Measurements from ENCODE around the gene PLCB1. TPM values are rescaled to one million over a fixed set of nuclear protein-coding genes. Genes with fewer than 3 reads are reported as not detected.
"Not testable (repeated sequence)": the region's sequence is repeated elsewhere in the genome, so short reads cannot be mapped to it uniquely, and the experiment has no call there.

Gene PLCB1
- total and polyA plus RNA-seq, 7 experiments from 2014 or later, result 0.56 to 17.6 (median 2.3) TPM

DNA sequence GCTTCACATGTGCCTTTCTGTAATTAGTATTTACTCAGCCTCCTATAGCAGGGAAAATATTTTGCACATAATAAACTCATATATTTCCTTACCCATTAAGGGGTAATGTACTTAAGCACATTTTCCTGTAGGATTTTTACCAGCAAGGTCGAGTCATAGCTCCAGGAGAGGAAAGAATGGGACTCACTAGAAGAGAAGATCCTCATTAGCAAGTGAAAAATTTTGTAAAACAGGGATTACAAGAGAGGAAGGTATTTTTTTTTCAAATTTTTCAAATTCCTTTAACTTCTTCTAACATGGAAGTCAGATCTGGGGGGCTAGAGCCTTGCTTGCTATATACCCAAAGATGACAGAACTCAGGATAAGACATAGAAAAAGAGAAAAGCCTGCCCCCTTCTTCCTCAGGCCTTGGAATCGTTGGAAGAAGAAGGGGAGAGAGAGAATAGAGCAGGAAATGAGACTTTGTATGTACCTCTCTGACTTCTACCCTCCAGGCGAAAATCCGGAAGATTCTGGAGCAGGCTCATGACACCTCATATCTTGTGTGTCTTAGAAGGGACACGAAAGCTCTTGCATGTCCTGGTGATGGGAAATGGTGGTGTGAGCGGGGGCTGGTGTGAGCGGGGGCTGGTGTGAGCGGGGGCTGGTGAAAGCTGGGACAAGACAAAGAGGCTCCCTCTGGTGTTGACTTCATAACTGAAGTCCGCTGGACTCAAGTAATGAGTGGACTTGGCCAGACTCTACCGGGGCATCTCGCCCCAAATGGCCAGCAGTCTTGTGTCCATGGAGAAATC, 679.9 kb downstream of the PLCB1 start:
- CTCF ChIA-PET, result no interaction called here

DNA sequence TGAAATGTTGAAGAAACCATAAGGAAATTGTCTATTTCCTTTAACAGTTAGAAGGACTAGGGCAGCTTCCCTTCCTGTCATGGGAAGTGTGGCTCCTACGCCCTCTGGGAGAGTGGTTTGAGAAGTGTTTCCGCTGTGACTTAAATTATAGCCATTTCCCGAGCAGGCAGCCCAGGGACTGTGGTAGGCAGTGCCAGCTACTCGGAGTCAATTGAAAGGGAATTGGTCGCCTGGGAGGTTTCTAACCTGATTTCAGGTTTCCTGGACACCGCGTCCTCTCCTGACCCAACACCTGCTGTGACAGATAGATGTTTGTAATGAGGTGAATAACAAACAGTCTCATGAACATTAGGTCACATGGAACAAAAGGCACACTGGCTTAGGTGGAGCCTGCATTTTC, 680.8 kb downstream of the PLCB1 start:
- Histone ChIP-seq H3K4me3 (ENCODE audit: low read length) (no peak overlapping the region), H3K27me3 (ENCODE audit: control insufficient read depth in 2 of 2, insufficient read depth in 2 of 2, low read length in 2 of 2) (no peaks in the 10 kb centered on the region), H3K4me1 (ENCODE audit: control insufficient read depth in 2 of 2, insufficient read depth in 2 of 2, low read length in 2 of 2) (no peaks in the 10 kb centered on the region), H3K9me3 (ENCODE audit: control insufficient read depth in 2 of 3, low read length in 3 of 3) (no peaks in the 10 kb centered on the region), H3K27ac (ENCODE audit: low read depth, low read length) (no peak overlapping the region), H3K36me3 (ENCODE audit: control insufficient read depth in 2 of 3, insufficient read depth in 3 of 3, low read length in 3 of 3) (no peaks in the 10 kb centered on the region)
- H3K36me3 Mint-ChIP-seq, result peaks cover 0 to 3% (median 0%) of the 10 kb centered on the region in 5 donors
- H3K4me1 Mint-ChIP-seq, result no peaks in the 10 kb centered on the region
- no peak overlapping the region for H3K27ac Mint-ChIP-seq
- ChIA-PET CTCF (no interaction called here), POLR2A (no interaction called here)
- ATAC-seq (no peak), DNase-seq (no peak)
- H3K27me3 Mint-ChIP-seq, result peaks cover 0 to 6% (median 0%) of the 10 kb centered on the region in 5 donors
- no peak overlapping the region for H3K4me3 Mint-ChIP-seq
- peaks cover 0 to 6% (median 0%) of the 10 kb centered on the region in 11 donors for H3K9me3 Mint-ChIP-seq
- intact Hi-C loops (cut with micrococcal nuclease), result no loop called here

More for the DNA sequence above, 679.9 kb downstream of the PLCB1 start:
- intact Hi-C loops (cut with micrococcal nuclease), result no loop called here
- POLR2A ChIA-PET, result no interaction called here
- Histone ChIP-seq H3K36me3 (ENCODE audit: control insufficient read depth in 2 of 3, insufficient read depth in 3 of 3, low read length in 3 of 3) (no peaks in the 10 kb centered on the region), H3K4me1 (ENCODE audit: control insufficient read depth in 2 of 2, insufficient read depth in 2 of 2, low read length in 2 of 2) (no peaks in the 10 kb centered on the region), H3K27ac (ENCODE audit: low read depth, low read length) (no peak overlapping the region), H3K4me3 (ENCODE audit: low read length) (no peak overlapping the region), H3K9me3 (ENCODE audit: control insufficient read depth in 2 of 3, low read length in 3 of 3) (no peaks in the 10 kb centered on the region), H3K27me3 (ENCODE audit: control insufficient read depth in 2 of 2, insufficient read depth in 2 of 2, low read length in 2 of 2) (no peaks in the 10 kb centered on the region)
- ATAC-seq (no peak), DNase-seq (no peak)
- no peaks in the 10 kb centered on the region for H3K4me1 Mint-ChIP-seq
- no peak overlapping the region for H3K27ac Mint-ChIP-seq
- peaks cover 0 to 6% (median 0%) of the 10 kb centered on the region in 11 donors for H3K9me3 Mint-ChIP-seq
- peaks cover 0 to 6% (median 0%) of the 10 kb centered on the region in 5 donors for H3K27me3 Mint-ChIP-seq
- H3K36me3 Mint-ChIP-seq, result peaks cover 0 to 3% (median 0%) of the 10 kb centered on the region in 5 donors
- H3K4me3 Mint-ChIP-seq, result no peak overlapping the region

DNA sequence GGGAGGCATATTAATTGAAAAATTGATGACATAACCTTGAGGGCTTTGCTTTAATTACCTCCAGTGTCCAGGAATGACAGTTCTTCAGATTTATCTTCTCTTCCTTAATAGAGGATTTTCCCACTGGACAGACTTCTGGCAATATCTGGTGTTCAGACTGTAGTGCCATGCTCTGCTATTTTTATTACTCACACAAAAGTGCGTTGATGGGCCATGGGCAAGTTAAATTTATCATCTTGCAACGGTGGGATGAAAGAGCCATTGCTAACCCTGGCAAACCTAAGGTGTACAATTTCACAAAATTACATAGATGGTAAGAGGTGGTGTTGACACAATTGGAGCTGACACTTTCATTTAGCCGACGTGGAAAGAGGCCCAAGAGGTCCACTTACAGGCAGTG, 683.1 kb downstream of the PLCB1 start:
- Mint-ChIP-seq H3K9me3 (peaks cover 0 to 6% (median 0%) of the 10 kb centered on the region in 11 donors), H3K4me3 (no peak overlapping the region), H3K36me3 (peaks cover 0 to 3% (median 0%) of the 10 kb centered on the region in 5 donors), H3K4me1 (no peaks in the 10 kb centered on the region), H3K27ac (no peak overlapping the region), H3K27me3 (peaks cover 0 to 6% (median 0%) of the 10 kb centered on the region in 5 donors)
- ATAC-seq (no peak), DNase-seq (no peak)
- H3K27ac ChIP-seq (ENCODE audit: low read depth, low read length), result no peak overlapping the region
- H3K4me3 ChIP-seq (ENCODE audit: low read length), result no peak overlapping the region
- CTCF ChIA-PET, result no interaction called here
- no peaks in the 10 kb centered on the region for H3K4me1 ChIP-seq (ENCODE audit: control insufficient read depth in 2 of 2, insufficient read depth in 2 of 2, low read length in 2 of 2)
- POLR2A ChIA-PET, result no interaction called here
- intact Hi-C loops (cut with micrococcal nuclease), result no loop called here
- no peaks in the 10 kb centered on the region for H3K36me3 ChIP-seq (ENCODE audit: control insufficient read depth in 2 of 3, insufficient read depth in 3 of 3, low read length in 3 of 3)
- H3K27me3 ChIP-seq (ENCODE audit: control insufficient read depth in 2 of 2, insufficient read depth in 2 of 2, low read length in 2 of 2), result no peaks in the 10 kb centered on the region
- no peaks in the 10 kb centered on the region for H3K9me3 ChIP-seq (ENCODE audit: control insufficient read depth in 2 of 3, low read length in 3 of 3)

DNA sequence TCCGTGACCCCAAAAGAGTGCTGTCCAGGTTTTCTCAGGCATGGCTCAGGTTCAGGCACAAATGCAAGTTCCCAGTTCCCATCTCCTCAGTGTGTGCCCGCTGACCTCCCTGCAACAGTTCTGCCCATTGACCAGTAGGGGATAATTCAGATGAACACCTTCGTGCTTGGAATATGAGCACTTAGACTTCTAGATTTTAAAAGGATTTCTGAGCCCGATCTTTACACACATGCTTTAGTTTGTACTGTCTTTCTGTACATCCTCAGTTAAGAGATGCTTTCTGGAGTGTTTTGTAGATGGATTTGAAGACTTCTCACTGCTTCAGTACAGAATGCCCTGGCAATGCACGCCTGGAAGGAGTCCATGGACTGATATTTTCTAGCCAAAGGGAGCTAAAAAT, 697.2 kb downstream of the PLCB1 start:
- Histone ChIP-seq H3K9me3 (ENCODE audit: control insufficient read depth in 2 of 3, low read length in 3 of 3) (no peaks in the 10 kb centered on the region), H3K4me1 (ENCODE audit: control insufficient read depth in 2 of 2, insufficient read depth in 2 of 2, low read length in 2 of 2) (no peaks in the 10 kb centered on the region), H3K27me3 (ENCODE audit: control insufficient read depth in 2 of 2, insufficient read depth in 2 of 2, low read length in 2 of 2) (no peaks in the 10 kb centered on the region), H3K27ac (ENCODE audit: low read depth, low read length) (no peak overlapping the region), H3K4me3 (ENCODE audit: low read length) (no peak overlapping the region), H3K36me3 (ENCODE audit: control insufficient read depth in 2 of 3, insufficient read depth in 3 of 3, low read length in 3 of 3) (no peaks in the 10 kb centered on the region)
- CTCF ChIA-PET, result no interaction called here
- POLR2A ChIA-PET, result no interaction called here
- Mint-ChIP-seq H3K4me3 (no peak overlapping the region), H3K4me1 (no peaks in the 10 kb centered on the region), H3K9me3 (peaks cover 0 to 11% (median 0%) of the 10 kb centered on the region in 11 donors), H3K36me3 (peaks cover 0 to 4% (median 0%) of the 10 kb centered on the region in 5 donors), H3K27me3 (no peaks in the 10 kb centered on the region), H3K27ac (no peak overlapping the region)
- DNase-seq (no peak), ATAC-seq (no peak)
- intact Hi-C loops (cut with micrococcal nuclease), result no loop called here

DNA sequence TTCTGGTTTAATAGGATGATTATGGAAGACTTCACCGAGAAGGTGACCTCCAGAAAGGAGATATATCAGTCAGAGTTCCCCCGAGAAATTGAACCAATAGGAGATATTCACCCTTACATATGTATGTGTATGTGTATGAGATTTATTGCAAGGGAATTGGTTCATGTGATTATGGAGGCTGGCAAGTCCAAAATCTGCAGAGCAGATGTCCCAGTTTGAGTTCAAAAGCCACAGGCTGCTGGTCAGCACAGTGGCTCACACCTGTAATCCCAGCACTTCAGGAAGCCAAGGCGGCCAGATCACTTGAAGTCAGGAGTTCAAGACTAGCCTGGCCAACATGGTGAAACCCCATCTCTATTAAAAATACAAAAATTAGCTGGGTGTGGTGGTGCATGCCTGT, 702.2 kb downstream of the PLCB1 start:
- H3K9me3 Mint-ChIP-seq; ATAC-seq; H3K4me1 Mint-ChIP-seq; CTCF ChIA-PET; H3K36me3 Mint-ChIP-seq; H3K36me3 ChIP-seq (ENCODE audit: control insufficient read depth in 2 of 3, insufficient read depth in 3 of 3, low read length in 3 of 3); DNase-seq; H3K4me1 ChIP-seq (ENCODE audit: control insufficient read depth in 2 of 2, insufficient read depth in 2 of 2, low read length in 2 of 2); H3K27ac ChIP-seq (ENCODE audit: low read depth, low read length); H3K4me3 ChIP-seq (ENCODE audit: low read length); intact Hi-C loops (cut with micrococcal nuclease); POLR2A ChIA-PET; H3K9me3 ChIP-seq (ENCODE audit: control insufficient read depth in 2 of 3, low read length in 3 of 3); H3K27me3 Mint-ChIP-seq; H3K27me3 ChIP-seq (ENCODE audit: control insufficient read depth in 2 of 2, insufficient read depth in 2 of 2, low read length in 2 of 2); H3K4me3 Mint-ChIP-seq; H3K27ac Mint-ChIP-seq: not testable (repeated sequence)

DNA sequence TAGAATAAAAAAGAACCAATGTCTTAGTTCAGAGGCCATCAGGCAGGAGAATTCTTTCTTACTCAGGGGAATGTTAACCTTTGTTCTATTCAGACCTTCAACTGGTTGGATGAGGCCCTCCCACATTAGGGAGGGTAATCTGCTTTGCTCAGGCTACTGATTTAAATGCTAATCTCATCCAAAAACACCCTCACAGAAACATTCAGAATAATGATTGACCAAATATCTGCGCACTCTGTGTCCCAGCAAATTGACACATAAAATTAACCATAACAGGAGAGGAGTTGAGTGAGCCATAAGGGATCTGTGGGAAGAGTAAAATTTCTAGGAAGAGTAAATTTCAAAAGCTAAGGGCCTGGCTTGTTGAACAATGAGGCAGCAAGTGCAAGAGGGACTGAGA, 702.8 kb downstream of the PLCB1 start:
- intact Hi-C loops (cut with micrococcal nuclease), result no loop called here
- DNase-seq (no peak), ATAC-seq (no peak)
- Mint-ChIP-seq H3K27ac (no peak overlapping the region), H3K4me3 (no peak overlapping the region), H3K9me3 (peaks cover 0 to 6% (median 0%) of the 10 kb centered on the region in 11 donors), H3K36me3 (no peaks in the 10 kb centered on the region), H3K27me3 (no peaks in the 10 kb centered on the region), H3K4me1 (peaks cover 0 to 1% (median 0%) of the 10 kb centered on the region in 7 donors)
- H3K36me3 ChIP-seq (ENCODE audit: control insufficient read depth in 2 of 3, insufficient read depth in 3 of 3, low read length in 3 of 3), result no peaks in the 10 kb centered on the region
- H3K9me3 ChIP-seq (ENCODE audit: control insufficient read depth in 2 of 3, low read length in 3 of 3), result no peaks in the 10 kb centered on the region
- ChIA-PET CTCF (no interaction called here), POLR2A (no interaction called here)
- no peaks in the 10 kb centered on the region for H3K4me1 ChIP-seq (ENCODE audit: control insufficient read depth in 2 of 2, insufficient read depth in 2 of 2, low read length in 2 of 2)
- no peak overlapping the region for H3K27ac ChIP-seq (ENCODE audit: low read depth, low read length)
- H3K4me3 ChIP-seq (ENCODE audit: low read length), result no peak overlapping the region
- H3K27me3 ChIP-seq (ENCODE audit: control insufficient read depth in 2 of 2, insufficient read depth in 2 of 2, low read length in 2 of 2), result no peaks in the 10 kb centered on the region

DNA sequence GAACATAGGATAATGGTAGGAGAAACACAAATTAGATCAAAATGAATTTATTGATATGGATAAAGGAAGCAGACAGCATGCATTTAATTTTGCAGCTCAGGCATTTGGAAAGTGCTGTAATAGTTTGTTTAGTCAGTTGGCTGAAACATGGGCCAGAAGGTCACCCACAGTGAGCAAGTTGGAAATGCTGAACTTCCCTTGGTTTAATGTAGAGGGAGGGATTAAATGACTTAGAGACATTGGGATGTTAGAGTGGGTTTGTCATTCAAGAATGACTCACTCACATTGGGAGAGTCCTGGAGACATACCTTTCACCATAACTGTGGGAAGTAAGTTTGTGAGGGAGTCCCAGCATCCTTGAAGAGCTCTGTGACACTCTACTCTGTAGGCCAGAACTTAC, 705.3 kb downstream of the PLCB1 start:
- no peak for DNase-seq
- Histone ChIP-seq H3K27me3 (ENCODE audit: control insufficient read depth in 2 of 2, insufficient read depth in 2 of 2, low read length in 2 of 2) (no peaks in the 10 kb centered on the region), H3K4me3 (ENCODE audit: low read length) (no peak overlapping the region), H3K4me1 (ENCODE audit: control insufficient read depth in 2 of 2, insufficient read depth in 2 of 2, low read length in 2 of 2) (no peaks in the 10 kb centered on the region), H3K9me3 (ENCODE audit: control insufficient read depth in 2 of 3, low read length in 3 of 3) (no peaks in the 10 kb centered on the region), H3K36me3 (ENCODE audit: control insufficient read depth in 2 of 3, insufficient read depth in 3 of 3, low read length in 3 of 3) (no peaks in the 10 kb centered on the region), H3K27ac (ENCODE audit: low read depth, low read length) (no peak overlapping the region)
- peaks cover 0 to 1% (median 0%) of the 10 kb centered on the region in 7 donors for H3K4me1 Mint-ChIP-seq
- ChIA-PET POLR2A (no interaction called here), CTCF (no interaction called here)
- H3K27me3 Mint-ChIP-seq, result no peaks in the 10 kb centered on the region
- no peak overlapping the region for H3K4me3 Mint-ChIP-seq
- H3K9me3 Mint-ChIP-seq, result peaks cover 0 to 6% (median 0%) of the 10 kb centered on the region in 11 donors
- intact Hi-C loops (cut with micrococcal nuclease), result no loop called here
- H3K36me3 Mint-ChIP-seq, result no peaks in the 10 kb centered on the region
- no peak overlapping the region for H3K27ac Mint-ChIP-seq
- no peak for ATAC-seq
